Calu3 (cell line): ENCODE results near the gene LRRC10. TPM values are rescaled to one million over a fixed set of nuclear protein-coding genes. Genes with fewer than 3 reads are reported as not detected.

Source experiments
- BruUV-seq: library from RNA; stranded (reverse); fragments of 400-500 nt; replicated peaks from 2 replicates; lab custom pipeline; 2021; lab: Mats Ljungman, UMichigan
- CTCF ChIA-PET: fragments of 300-600 bp; sonication (Branson Sonifier 250); formaldehyde crosslinking; loops from one replicate; lab custom pipeline; 2022; ENCODE audit warnings: antibody characterized with exemption; lab: Charles Lee
- DNase-seq: peaks from one replicate; pipeline ENCODE4 v3.0.0; 2022
- H3K27ac Mint-ChIP-seq: one replicate; pipeline ENCODE4 v1.8.0; 2022; ENCODE audit warnings: mixed read lengths; ENCODE audit not compliant: unreplicated experiment
- H3K27me3 Mint-ChIP-seq: one replicate; pipeline ENCODE4 v1.8.0; 2022; ENCODE audit warnings: mixed read lengths; ENCODE audit not compliant: unreplicated experiment
- H3K36me3 Mint-ChIP-seq: one replicate; pipeline ENCODE4 v1.8.0; 2022; ENCODE audit warnings: mild to moderate bottlenecking, moderate library complexity, mixed read lengths; ENCODE audit not compliant: insufficient read depth, unreplicated experiment
- H3K4me1 Mint-ChIP-seq: one replicate; pipeline ENCODE4 v1.8.0; 2022; ENCODE audit warnings: mild to moderate bottlenecking, low read depth, mixed read lengths; ENCODE audit not compliant: unreplicated experiment
- H3K4me3 Mint-ChIP-seq: one replicate; pipeline ENCODE4 v1.8.0; 2022; ENCODE audit warnings: mild to moderate bottlenecking, low read depth, moderate library complexity, mixed read lengths; ENCODE audit not compliant: unreplicated experiment
- H3K9me3 Mint-ChIP-seq: one replicate; pipeline ENCODE4 v1.8.0; 2022; ENCODE audit warnings: low read depth, mixed read lengths; ENCODE audit not compliant: unreplicated experiment
- intact Hi-C: fragments of 100-400 bp; cut with micrococcal nuclease; formaldehyde crosslinking; loops from one replicate; pipeline ENCODE4 v1.10.0; 2022; ENCODE audit not compliant: unreplicated experiment
- total RNA-seq: library from RNA; stranded (reverse); gene quantifications from 2 replicates; pipeline ENCODE4 v1.2.3, GENCODE V29; 2022
- TF ChIP-seq, protein P1 (sequence below): fragments of 200-600 bp; IDR thresholded peaks from one replicate; pipeline ENCODE4 v1.8.0; 2022; ENCODE audit warnings: antibody characterized with exemption; ENCODE audit not compliant: unreplicated experiment

LRRC10 gene
- total RNA-seq, 1 experiment from 2014 or later = not detected

DNA sequence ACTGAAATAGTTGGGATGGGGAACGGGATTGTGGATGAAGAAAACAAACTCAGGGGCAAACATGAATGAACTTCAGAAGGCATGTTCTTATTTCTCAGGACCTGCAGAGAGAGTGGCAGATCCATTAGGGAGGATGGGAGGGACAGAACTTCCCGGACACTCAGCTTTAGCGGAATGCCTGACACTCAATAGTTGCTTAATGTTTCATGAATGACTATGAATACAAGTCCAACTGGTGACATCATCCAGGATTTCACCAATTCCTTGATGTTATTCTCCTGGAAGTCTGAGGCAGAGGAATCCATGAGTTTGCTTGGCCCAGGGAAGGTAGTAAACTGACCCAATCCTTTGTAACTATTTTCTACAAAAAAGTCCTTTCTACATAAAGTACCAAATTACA is 37.8 kb upstream of the LRRC10 start:
- no peak overlapping the region for H3K4me3 Mint-ChIP-seq
- intact Hi-C loops = no loop called here
- no peaks in the 10 kb centered on the region for H3K36me3 Mint-ChIP-seq
- no peaks in the 10 kb centered on the region for H3K9me3 Mint-ChIP-seq
- no peak overlapping the region for H3K27ac Mint-ChIP-seq
- TF ChIP-seq, protein P1, sequence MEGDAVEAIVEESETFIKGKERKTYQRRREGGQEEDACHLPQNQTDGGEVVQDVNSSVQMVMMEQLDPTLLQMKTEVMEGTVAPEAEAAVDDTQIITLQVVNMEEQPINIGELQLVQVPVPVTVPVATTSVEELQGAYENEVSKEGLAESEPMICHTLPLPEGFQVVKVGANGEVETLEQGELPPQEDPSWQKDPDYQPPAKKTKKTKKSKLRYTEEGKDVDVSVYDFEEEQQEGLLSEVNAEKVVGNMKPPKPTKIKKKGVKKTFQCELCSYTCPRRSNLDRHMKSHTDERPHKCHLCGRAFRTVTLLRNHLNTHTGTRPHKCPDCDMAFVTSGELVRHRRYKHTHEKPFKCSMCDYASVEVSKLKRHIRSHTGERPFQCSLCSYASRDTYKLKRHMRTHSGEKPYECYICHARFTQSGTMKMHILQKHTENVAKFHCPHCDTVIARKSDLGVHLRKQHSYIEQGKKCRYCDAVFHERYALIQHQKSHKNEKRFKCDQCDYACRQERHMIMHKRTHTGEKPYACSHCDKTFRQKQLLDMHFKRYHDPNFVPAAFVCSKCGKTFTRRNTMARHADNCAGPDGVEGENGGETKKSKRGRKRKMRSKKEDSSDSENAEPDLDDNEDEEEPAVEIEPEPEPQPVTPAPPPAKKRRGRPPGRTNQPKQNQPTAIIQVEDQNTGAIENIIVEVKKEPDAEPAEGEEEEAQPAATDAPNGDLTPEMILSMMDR = no peak
- H3K27me3 Mint-ChIP-seq = peaks cover 36% of the 10 kb centered on the region
- BruUV-seq = no TSS peak
- CTCF ChIA-PET = no interaction called here
- no peaks in the 10 kb centered on the region for H3K4me1 Mint-ChIP-seq
- no peak for DNase-seq

DNA sequence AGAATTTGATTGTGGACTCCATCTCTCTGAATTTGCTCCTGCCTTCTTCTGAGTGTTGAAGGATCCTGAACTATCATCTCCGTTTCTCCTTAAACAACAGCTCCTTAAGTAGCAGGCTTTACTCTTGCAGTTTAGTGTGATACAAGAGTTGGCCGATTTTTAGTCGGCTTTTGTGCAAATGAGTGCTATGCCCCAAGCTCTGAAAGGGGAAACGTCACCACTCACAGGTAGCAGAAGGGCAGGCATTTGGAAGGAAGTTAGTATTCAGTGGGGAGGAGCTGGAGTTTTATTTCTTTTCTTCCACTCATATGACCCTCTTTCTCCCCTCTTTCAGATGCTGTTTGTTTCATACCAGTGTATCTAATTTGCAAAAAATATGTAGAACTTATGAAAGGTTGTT is 36.5 kb upstream of the LRRC10 start:
- BruUV-seq = no TSS peak
- Mint-ChIP-seq H3K27me3 (peaks cover 36% of the 10 kb centered on the region), H3K4me3 (no peak overlapping the region), H3K4me1 (no peaks in the 10 kb centered on the region), H3K36me3 (no peaks in the 10 kb centered on the region), H3K9me3 (no peaks in the 10 kb centered on the region), H3K27ac (no peak overlapping the region)
- CTCF ChIA-PET = no interaction called here
- TF ChIP-seq, protein P1 = no peak
- intact Hi-C loops = no loop called here
- no peak for DNase-seq

DNA sequence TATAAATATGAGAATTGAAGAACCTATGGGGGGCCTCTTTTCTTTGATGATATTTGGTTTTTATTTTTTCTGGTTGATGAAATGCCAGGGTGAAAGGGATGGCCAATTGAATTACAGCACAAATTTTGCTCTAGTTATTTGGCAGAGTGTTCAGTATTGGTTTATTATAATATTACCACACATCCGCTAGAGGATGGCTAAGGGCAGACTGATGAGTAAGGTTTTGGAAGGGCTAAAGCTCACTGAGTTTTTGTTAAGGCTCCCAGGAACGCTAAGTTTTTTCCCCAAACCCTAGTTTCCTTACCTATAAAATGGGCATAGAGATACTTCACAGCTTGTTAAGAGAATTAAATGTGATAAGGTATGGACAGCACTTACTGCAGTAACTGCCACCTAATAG is 34.3 kb upstream of the LRRC10 start:
- CTCF ChIA-PET = no interaction called here

DNA sequence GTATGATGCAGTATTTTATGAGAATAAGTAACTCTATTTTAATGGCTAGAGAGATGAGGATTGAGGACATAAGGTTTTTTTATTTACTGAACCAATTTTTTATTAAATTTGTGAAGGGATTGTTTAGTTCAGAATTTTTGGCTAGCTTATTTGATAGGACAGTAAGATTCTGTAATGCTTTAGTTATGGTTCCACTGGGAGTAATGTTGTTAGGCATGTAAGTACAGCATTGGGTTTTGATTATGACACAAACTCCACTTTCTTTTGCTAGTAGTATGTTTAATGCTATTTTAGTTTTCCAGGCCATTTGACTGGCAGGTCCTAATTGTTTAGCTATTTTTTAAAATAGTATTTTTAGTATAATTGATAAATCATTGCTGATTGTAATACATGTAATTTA is 33.8 kb upstream of the LRRC10 start:
- intact Hi-C loops = no loop called here
- Mint-ChIP-seq H3K4me3 (no peak overlapping the region), H3K4me1 (no peaks in the 10 kb centered on the region), H3K36me3 (no peaks in the 10 kb centered on the region), H3K27ac (no peak overlapping the region), H3K27me3 (peaks cover 20% of the 10 kb centered on the region), H3K9me3 (no peaks in the 10 kb centered on the region)
- DNase-seq = no peak
- BruUV-seq = no TSS peak
- CTCF ChIA-PET = no interaction called here
- TF ChIP-seq, protein P1 = no peak

More for the DNA sequence above, 34.3 kb upstream of the LRRC10 start:
- Mint-ChIP-seq H3K36me3 (no peaks in the 10 kb centered on the region), H3K27me3 (peaks cover 23% of the 10 kb centered on the region), H3K4me1 (no peaks in the 10 kb centered on the region), H3K9me3 (no peaks in the 10 kb centered on the region), H3K27ac (no peak overlapping the region), H3K4me3 (no peak overlapping the region)
- DNase-seq = no peak
- intact Hi-C loops = no loop called here
- no TSS peak for BruUV-seq
- TF ChIP-seq, protein P1 = no peak

DNA sequence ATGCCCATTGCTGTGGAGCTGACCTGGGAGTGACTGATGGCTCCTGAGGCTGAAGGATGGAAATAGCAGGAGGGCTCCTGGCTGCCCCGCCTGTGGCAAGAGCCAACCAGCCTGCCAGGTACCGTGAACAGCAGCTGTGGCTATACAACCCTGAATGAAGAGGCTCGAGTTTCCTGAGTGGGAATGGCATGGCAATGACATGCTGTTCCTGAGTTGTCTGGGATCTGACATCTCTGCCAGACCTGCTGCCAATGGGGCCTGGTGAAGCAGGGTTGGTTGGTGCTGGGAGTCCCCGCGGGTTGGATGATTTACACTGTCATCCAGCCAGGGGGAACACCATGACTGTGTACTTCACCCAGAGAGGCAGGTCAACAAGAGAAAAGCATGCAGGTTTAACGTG is 31.8 kb upstream of the LRRC10 start:
- H3K4me1 Mint-ChIP-seq = no peaks in the 10 kb centered on the region
- no TSS peak for BruUV-seq
- CTCF ChIA-PET = no interaction called here
- intact Hi-C loops = no loop called here
- TF ChIP-seq, protein P1 = no peak
- no peak overlapping the region for H3K4me3 Mint-ChIP-seq
- H3K27ac Mint-ChIP-seq = no peak overlapping the region
- H3K9me3 Mint-ChIP-seq = no peaks in the 10 kb centered on the region
- no peak for DNase-seq
- peaks cover 9% of the 10 kb centered on the region for H3K27me3 Mint-ChIP-seq
- H3K36me3 Mint-ChIP-seq = no peaks in the 10 kb centered on the region
